Measurements from ENCODE around the gene WRNIP1.

GRCh38 chr6:2743280-2744208 lies 21.6 kb upstream of the WRNIP1 start:
- TF ChIP-seq, protein P1, sequence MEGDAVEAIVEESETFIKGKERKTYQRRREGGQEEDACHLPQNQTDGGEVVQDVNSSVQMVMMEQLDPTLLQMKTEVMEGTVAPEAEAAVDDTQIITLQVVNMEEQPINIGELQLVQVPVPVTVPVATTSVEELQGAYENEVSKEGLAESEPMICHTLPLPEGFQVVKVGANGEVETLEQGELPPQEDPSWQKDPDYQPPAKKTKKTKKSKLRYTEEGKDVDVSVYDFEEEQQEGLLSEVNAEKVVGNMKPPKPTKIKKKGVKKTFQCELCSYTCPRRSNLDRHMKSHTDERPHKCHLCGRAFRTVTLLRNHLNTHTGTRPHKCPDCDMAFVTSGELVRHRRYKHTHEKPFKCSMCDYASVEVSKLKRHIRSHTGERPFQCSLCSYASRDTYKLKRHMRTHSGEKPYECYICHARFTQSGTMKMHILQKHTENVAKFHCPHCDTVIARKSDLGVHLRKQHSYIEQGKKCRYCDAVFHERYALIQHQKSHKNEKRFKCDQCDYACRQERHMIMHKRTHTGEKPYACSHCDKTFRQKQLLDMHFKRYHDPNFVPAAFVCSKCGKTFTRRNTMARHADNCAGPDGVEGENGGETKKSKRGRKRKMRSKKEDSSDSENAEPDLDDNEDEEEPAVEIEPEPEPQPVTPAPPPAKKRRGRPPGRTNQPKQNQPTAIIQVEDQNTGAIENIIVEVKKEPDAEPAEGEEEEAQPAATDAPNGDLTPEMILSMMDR (IDR thresholded peaks at IDR 0.05; ENCODE audit: insufficient read depth, low read length, poor library complexity, severe bottlenecking), result no peak
- no peak for TF ChIP-seq EZH2phosphoT487 (conservative IDR thresholded peaks at IDR 0.05; ENCODE audit: low read length)
